HG03175 (cell line): ENCODE data around the gene ABCD2.
A peak's percentile ranks its signal among the peaks of the same experiment; 100 is the strongest.
"Not testable (repeated sequence)": the region's sequence is repeated elsewhere in the genome, so short reads cannot be mapped to it uniquely, and the experiment has no call there.

Source experiments
- ATAC-seq: cut with Tn5 transposase; IDR thresholded peaks from one replicate; pipeline ENCODE4 v1.9.1; 2021; ENCODE audit warnings: mild to moderate bottlenecking, moderate library complexity; ENCODE audit not compliant: unreplicated experiment

The ABCD2 gene

GRCh38 chr12:39619660-39620433, at the start of gene ABCD2:
TSS of gene ABCD2 (minus strand) at chr12:39619803. CDS start at chr12:39619615, 188 bp downstream.
- ATAC-seq: peak; percentile 88

- ATAC-seq: no peak
Measured at GRCh38 chr12:39660101-39660500, 40.5 kb upstream of the ABCD2 start.

DNA sequence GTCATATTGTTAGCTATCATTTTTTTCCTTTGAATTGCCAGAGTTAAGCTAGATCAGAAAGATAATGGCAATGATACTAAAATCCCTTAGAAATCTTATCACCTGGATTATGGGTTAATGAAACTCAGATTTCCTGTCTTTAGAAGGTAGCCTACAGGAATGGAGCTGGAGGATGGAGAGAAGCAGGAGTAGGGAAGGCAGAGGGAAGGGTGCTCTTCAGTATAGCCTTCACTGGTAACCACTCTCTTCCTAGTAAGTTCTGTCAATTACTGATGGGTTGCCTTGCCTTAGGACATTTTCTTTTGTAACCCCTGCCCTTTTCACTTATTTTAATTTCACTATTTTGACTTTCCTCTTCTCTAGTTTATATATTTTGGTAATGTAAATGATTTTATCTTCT, 27.8 kb upstream of the ABCD2 start:
- ATAC-seq: no peak

GRCh38 chr12:39646963-39647362, 27.4 kb upstream of the ABCD2 start:
- no peak for ATAC-seq

DNA sequence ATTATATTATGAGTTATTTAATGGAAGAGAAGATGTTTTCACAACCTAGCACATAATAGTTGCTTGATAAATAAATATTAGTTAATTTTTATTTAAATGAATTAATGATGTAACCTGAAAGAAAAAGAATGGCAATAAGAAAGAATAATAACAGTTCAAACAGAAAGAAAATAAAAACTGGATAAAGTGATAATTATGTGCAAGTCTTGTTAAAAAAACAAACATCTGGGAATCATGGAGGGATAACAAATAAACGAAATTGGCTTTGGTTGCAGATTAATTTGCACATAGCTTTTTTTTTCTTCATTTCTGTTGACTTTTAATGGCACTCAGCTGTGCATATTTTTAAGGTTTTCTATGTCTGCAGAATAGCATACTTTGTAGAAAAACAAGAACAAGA, 23.4 kb upstream of the ABCD2 start:
- no peak for ATAC-seq

DNA sequence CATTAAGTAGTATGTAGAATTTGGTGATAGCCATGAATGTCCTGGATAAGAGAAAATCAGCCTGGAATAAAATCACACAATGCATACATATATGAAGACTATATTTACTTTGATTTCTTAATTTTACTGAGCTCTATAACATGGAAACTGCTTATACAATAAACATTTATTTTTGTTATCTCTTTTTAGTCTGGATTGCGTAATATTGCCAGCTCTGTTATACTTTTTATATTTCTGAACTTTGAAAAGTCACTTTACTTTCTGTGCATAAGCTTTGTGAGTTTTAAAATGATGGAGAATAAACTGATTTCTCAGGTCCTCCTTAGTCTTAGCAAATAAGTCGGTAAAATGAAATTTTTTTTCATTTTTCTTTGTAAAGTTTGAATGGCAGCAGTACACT, 19.2 kb upstream of the ABCD2 start:
- ATAC-seq: no peak

GRCh38 chr12:39638178-39638577, 18.6 kb upstream of the ABCD2 start:
- no peak for ATAC-seq

GRCh38 chr12:39632670-39633069, 13.1 kb upstream of the ABCD2 start:
- peak; percentile 44 for ATAC-seq

GRCh38 chr12:39628836-39629235, 9.2 kb upstream of the ABCD2 start:
- no peak for ATAC-seq

DNA sequence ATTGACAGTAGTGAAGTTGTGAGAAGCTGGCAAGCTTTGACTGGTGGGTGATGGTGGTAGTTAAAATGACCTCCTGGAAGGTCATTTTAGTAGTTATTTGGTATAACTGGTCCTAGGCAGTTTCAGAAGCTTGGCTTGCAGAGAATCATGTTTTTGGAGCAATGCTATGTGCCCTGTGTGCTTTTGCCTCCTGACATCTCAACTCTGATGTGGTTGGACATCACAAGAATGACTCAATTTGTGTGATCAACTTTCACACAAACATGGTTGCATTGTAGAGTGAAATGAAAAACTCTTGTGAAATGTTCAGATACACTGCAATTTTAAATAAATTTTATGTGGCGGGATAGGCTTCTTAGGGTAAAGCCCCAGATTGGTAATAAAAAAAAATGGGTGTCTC, 8.3 kb upstream of the ABCD2 start:
- ATAC-seq: no peak

- no peak for ATAC-seq
Measured at GRCh38 chr12:39626033-39626814, 6.6 kb upstream of the ABCD2 start.

GRCh38 chr12:39623919-39624318, 4.3 kb upstream of the ABCD2 start:
- ATAC-seq: no peak

DNA sequence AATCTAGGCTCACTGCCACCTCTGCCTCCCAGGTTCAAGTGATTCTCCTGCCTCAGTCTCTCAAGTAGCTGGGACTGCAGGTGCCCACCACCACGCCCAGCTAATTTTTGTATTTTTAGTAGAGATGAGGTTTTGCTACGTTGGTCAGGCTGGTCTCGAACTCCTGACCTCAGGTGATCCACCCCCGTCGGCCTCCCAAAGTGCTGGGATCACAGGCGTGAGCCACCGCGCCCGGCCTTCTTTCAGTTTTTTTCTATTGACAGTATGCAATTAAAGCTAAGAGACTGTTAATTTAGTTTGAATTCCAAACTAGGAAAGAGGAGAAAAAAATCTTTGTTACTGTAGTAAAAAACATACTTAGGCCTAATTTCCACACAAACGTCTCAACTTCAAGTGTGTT, 3.6 kb upstream of the ABCD2 start:
- ATAC-seq: not testable (repeated sequence)

GRCh38 chr12:39622306-39622705, 2.7 kb upstream of the ABCD2 start:
- no peak for ATAC-seq

DNA sequence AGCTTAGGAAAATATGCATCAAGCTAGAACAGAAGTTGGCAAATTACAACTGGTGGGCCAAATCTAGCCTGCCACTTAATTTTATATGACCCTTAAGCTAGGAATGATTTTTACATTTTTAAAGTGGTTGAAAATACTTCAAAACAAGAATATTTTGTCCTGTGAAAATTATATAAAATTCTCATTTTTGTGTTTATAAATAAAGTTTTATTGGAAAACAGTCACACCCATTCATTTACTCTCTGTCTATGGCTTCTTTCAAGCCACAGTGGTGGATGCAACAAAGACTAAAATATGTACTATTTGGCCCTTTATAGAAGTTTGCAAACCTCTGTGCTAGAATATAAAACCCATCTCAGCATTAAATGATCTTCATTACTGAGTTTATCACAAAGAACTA, 2.1 kb upstream of the ABCD2 start:
- ATAC-seq: no peak

DNA sequence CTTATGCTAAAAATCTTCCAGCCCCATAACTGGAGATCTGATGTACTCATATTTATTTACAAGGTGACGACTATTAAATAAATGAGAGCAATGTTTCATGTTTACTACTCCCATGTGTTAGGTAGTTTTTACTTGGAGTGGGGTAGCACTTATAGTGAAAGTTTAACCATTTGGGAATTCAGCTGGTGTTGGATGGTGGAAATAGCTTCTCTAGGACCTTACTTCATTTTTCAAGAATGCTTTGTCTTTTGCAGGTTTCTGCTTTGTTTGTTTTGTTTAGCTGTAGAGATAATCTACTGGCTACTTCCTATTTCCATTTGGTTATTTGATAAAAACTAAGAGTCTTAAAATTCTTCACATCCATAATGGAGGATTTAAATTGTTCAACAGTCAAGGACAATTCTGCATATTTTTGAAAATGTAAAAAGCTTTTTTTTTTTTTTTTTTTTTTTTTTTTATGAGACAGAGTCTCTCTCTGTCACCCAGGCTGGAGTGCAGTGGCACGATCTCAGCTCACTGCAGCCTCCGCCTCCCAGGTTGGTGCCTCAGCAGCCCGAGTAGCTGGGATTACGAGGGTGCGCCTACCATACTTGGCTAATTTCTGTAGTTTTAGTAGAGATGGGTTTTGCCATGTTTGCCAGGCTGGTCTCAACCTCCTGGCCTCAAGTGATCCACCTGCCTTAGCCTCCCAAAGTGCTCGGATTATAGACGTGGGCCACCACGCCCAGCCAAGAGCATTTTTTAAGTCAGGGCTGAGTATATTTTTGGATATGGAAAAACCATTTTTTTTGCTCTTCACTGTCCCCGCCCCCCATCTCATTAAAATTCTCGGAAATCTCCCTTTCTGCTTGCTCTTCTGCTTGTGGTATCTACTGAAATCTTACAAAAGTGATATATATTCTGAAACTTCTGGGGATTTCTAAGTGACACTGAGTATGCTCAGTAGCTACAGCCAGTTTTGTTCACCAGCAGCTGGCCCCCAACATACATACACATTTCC, 1.4 kb upstream of the ABCD2 start:
- no peak for ATAC-seq

GRCh38 chr12:39619316-39619659, 315 bp downstream of the ABCD2 start:
- ATAC-seq: peak; percentile 20

GRCh38 chr12:39618701-39619100, 902 bp downstream of the ABCD2 start:
- ATAC-seq: no peak

- ATAC-seq: peak; percentile 17
Measured at GRCh38 chr12:39617887-39618286, 1.7 kb downstream of the ABCD2 start.

DNA sequence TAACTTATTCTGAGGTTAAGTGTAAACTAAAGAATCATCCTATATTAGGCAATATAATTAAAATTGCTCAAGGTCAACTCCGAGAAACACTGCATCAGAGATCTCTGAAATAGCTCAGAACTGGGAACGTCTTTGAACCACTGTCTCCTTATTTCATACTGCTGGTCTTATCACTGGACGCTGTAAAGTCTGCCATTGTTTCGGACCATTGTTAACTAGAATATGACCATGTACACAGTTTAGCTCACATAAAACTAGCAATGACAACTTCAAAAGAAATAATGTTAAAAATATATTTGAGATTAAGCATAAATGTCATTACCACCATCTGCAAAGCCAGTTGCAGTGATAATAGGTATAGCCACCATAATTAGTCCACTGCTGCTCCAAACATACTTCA, 2.9 kb downstream of the ABCD2 start:
- ATAC-seq: no peak

DNA sequence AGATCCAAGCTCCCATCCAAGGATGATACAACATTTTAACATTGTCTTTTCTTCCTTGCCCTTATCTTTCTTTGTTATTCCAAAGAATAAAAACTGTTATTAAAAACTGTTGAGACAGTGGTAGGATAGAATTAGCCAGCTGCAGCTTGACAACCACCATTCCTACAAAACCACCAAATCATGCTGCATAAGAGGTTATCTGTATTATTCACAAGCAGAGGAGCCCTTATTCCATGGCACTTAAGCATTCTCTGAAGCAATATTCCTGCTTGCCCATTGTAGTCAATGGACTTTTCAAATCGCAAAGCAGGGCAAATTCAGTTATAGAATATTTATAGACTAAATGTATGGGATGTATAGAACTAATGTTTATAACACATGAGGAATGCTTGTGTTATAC, 3.4 kb downstream of the ABCD2 start:
- no peak for ATAC-seq
